Measurements from ENCODE around the gene USP35. TPM values are rescaled to one million over a fixed set of nuclear protein-coding genes. Genes with fewer than 3 reads are reported as not detected.
"Not testable (repeated sequence)": the region's sequence is repeated elsewhere in the genome, so short reads cannot be mapped to it uniquely, and the experiment has no call there.

Gene USP35
- total RNA-seq, 1 experiment from 2014 or later, result 5.9 TPM

GRCh38 chr11:78230161-78230877 lies 41.6 kb downstream of the USP35 start:
- DNase-seq (ENCODE audit: low read depth), result no peak

DNA sequence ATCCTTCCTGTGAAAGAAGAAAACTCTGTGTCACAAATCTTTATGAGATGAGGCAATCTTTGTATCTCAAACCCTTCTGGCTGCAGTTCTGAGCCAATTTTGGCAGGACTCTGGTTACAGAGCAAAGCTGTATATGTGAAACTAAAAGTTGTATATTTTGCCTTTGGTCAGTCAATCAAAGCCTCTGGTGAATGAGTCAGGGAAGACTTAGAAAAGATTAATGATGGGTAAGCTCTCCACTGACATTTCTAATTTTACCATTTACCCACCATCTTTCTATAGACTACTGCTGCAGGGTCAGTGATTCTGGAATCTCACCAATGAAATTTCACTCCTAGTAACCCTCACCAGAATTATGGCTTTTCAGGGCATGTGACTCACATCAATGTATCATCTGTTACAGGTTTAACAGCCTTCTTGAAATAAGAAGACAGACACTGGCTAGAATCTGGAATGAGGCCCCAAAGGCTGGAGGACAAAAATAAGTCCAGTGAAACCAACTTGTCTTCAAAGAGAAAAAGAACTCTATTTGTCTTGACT lies 43.3 kb downstream of the USP35 start:
- peak; percentile 20 for DNase-seq (ENCODE audit: low read depth)

DNA sequence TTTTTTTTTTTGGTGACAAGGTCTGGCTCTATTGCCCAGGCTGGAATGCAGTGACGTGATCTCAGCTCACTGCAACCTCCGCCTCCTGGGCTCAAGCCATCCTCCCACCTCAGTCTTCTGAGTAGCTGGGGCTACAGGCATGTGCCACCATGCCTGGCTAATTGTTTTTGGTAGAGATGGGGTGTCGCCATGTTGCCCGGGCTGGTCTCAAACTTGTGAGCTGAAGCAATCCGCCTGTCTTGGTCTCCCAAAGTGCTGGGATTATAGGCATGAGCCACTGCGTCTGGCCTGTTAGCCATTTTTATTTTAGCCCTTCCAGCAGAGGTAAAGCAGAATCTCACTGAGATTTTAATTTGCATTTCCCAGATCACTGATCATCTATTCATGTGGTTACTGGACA lies 44.3 kb downstream of the USP35 start:
- DNase-seq (ENCODE audit: low read depth), result not testable (repeated sequence)

- no peak for DNase-seq (ENCODE audit: low read depth)
Measured at GRCh38 chr11:78234006-78234405, 45.3 kb downstream of the USP35 start.

- no peak for DNase-seq (ENCODE audit: low read depth)
Measured at GRCh38 chr11:78237293-78238046, 48.8 kb downstream of the USP35 start.

GRCh38 chr11:78239781-78240180 lies 51.1 kb downstream of the USP35 start:
- DNase-seq (ENCODE audit: low read depth), result no peak

GRCh38 chr11:78241475-78241874 lies 52.8 kb downstream of the USP35 start:
- no peak for DNase-seq (ENCODE audit: low read depth)

GRCh38 chr11:78244080-78244479 lies 55.4 kb downstream of the USP35 start:
- DNase-seq (ENCODE audit: low read depth), result no peak

DNA sequence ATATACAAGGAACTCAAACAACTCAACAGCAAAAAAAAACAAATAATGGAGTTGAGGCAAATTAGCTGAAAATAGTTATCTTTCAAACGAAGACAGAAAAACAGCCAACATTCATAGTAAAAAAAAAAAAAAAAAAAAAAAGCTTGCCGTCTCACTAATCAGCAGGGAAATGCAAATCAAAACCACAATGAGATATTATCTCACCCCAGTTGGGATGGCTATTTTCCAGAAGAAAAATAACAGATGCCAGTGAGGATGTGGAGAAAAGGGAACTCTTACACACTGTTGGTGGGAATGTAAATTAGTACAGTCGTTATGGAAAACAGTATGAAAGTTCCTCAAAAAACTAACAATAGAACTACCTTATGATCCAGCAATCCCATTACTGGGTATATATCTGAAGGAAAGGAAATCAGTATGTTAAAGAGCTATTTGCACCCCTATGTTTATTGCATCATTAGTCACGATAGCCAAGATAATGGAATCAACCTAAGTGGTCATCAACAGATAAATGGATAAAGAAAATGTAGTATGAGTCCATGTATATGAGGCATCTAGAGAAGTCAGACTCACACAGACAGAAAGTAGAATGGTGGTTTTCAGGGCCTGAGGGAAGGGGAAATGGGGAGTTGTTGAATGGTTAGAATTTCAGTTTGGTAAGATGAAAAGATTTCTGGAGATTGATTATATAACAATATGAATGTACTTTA lies 56.0 kb downstream of the USP35 start:
- no peak for DNase-seq (ENCODE audit: low read depth)

GRCh38 chr11:78248191-78248590 lies 59.5 kb downstream of the USP35 start:
- no peak for DNase-seq (ENCODE audit: low read depth)

DNA sequence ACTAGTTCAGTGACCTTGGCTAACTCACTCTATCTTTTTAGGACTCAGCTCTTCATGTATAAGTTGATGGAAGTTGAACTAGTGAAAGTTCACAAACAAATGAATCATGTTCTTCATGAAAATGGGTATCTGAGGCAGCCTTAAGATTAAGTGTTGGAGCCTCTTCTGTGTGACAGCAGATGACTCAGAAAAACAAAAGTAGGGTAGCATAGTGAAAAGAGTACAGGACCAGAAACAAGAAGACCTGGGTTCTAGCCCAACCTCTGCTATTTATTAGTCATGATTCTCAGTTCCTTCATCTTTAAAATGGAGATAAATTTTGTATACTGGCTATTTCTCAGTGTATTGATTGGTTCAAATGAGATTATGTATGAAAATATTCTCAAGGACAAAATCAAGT lies 60.2 kb downstream of the USP35 start:
- no peak for DNase-seq (ENCODE audit: low read depth)

DNA sequence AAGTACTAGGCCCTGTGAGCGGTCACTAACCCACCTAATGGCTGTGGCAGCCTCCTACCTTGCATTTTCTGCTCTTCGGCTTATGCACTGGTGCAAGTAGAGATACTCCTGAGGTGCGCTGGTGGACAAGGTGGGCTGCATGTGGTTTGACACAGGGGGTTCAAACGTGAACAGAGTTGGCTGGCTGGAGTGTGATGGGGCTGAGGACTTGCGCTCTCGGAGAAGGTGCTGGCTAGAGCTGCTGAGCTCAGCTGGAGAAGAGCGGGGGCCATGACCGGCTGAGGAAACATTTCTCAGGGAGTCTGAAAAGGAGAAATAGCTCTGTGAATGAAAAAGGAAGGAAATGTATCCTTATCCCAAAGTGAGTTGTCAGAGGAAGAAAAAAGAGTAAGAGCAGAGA lies 61.4 kb downstream of the USP35 start:
- DNase-seq (ENCODE audit: low read depth), result no peak

DNA sequence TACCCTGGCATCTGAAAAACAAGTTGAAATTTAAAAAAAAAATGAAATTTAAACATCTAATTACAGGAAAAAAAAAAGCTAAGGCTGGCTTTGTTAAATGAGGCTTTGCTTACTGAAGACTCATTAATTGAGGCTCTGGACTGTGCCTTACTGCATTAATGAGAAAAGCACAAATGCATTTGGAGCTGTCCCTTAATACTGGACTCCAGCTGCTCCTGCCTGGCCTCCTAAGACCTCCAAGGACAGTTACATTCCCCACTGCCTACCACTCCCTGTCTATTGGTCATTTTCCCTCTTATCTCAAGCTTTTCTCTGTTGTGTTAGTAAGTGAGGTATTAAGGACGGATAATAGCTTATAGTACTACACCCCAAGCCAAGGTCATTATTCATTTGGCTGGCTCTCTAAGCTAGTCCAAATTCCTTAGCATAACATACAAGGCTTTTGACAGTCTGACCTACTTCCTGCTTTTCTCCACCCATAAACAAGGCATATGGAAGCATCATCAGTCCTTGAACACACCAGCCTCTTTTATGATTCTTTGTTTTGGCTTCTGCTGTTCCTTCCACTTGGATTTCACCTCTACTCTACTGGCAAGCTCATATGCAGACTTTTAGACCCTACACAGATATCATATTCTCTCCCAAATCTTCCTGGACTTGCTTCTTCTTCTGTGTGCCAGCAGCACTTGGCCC lies 62.5 kb downstream of the USP35 start:
- DNase-seq (ENCODE audit: low read depth), result no peak

DNA sequence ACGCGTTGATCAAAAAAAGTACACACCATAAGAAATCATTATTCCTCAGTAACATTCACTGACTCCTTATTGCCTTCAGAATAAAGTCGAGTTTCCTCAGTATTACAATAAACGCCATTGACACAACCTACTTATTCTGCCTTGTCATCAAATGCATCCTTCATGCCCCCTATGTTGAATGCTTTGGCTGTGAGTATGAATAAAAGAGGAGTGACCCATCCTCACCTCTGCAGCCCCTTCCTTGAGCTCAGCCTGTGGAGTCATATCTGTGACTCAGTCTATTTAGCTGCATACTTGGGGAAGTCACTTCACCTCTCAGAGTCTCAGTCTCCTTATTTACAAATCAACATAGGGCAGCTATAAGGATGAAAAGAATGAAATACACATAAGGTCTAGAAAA lies 65.1 kb downstream of the USP35 start:
- peak; percentile 76 for DNase-seq (ENCODE audit: low read depth)

GRCh38 chr11:78254268-78254667 lies 65.5 kb downstream of the USP35 start:
- DNase-seq (ENCODE audit: low read depth), result no peak

DNA sequence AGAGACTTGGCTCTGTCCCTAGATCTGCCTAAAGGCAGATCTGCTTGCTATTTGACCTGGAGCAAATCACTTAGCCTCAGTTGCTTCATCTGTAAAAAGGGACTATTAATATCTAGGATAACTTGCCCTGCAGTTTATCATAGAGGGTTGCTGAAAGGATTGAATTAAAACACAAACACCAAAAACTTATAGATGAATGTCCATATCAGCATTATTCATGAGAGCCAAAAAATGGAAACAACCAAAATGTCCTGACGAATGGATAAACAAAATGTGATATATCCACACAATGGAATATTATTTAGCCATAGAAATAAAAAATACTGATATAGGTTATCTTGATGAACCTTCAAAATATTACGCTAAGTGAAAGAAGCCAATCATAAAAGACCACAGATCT lies 67.2 kb downstream of the USP35 start:
- no peak for DNase-seq (ENCODE audit: low read depth)

GRCh38 chr11:78256962-78257361 lies 68.2 kb downstream of the USP35 start:
- peak; percentile 66 for DNase-seq (ENCODE audit: low read depth)

- DNase-seq (ENCODE audit: low read depth), result no peak
Measured at GRCh38 chr11:78257654-78258053, 68.9 kb downstream of the USP35 start.

DNA sequence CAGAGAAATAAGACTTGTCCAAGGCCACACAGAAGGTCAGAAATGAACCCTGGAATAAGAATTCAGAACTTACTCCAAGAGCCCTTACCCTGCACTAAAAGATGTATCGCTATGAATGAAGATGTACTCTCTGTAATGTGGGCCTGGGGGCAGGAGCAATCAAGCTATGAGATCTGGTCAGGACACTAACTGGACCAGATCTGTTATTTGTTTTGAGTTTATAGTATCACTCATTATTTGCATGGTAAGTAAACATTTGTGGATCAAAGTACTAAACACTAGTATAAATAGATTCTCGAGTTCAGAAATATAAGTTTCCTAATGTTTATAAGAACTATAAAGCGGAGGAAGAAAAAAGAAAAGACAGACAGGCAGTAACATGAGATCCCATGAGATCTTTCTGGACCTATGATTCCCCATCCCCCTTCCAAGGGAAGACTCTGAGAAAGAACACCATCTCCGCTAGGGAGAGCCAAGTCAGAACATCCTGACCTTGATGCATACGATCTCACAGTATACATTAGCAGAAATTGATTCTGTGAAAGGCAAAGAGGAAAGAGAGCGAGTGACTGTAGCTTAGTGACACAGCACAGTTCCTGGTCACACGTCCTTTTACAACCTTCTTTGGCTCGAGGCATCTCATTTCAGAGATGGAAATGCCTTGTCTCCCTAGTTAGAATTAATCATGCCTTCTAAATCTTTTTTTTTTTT lies 71.2 kb downstream of the USP35 start:
- DNase-seq (ENCODE audit: low read depth), result no peak

DNA sequence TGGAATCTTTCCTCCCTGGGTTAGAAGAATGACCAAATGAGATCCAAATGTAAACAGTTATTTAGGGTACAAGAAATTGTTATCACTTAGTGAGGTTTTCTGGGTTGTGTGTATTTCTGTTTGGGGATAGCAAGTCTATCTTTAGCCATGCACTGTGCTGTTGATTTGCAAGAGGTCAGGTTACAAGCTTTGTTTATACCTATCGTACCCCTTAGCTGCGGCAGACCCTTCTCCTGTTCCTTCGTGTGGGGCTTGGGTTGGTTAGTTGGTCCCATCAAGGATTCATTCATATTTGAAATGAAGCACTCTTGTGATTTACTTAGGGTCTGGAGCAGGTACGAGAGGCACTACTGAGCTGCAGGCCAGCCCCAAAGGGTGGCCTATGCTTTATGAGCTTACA lies 72.6 kb downstream of the USP35 start:
- no peak for DNase-seq (ENCODE audit: low read depth)

DNA sequence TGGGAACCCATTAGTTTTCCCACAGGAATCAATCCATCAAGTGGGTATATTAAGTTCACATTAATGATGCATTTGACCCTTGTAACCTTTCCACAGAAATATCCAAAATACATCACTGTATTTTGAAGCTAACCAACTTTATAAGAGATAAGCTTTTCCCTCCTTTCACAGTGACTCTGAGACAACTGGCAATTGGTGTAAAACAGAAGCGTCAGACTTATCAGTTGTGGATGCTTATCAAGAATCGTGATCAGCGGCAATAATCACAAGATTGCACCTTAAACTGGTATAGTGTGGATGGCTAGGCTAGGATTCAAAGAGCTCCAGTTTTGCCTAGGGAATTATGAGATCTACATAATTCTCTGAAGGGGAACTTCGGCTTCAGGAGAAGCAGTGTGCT lies 73.1 kb downstream of the USP35 start:
- no peak for DNase-seq (ENCODE audit: low read depth)

Measured in HT1080 (cell line).